AML-193 (cell line): Measurements from ENCODE around the gene PGD.
"Not testable (repeated sequence)": the region's sequence is repeated elsewhere in the genome, so short reads cannot be mapped to it uniquely, and the experiment has no call there.

Experiments
- DNase-seq, 2 experiments: peaks; one replicate each; lab custom pipeline; 2025; lab: John Stamatoyannopoulos, UW

The PGD gene

DNA sequence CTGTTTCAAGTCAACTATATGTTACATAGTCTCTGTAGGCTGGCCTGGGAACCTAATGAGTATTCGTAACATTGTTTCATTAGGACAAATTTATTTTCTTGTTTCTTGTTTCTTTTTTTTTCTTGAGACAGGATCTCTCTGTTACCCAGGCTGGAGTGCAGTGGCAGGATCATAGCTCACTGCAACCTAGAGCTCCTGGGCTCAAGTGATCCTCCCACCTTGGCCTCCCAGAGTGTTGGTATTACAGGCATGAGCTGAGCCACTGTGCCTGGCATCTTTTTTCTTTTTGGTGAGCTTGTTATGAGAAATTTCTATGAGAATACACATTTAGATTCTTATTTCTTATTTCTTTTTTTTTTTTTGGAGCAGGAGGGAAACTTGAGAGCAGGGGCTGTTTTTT, 38.2 kb downstream of the PGD start:
- no peak for DNase-seq

DNA sequence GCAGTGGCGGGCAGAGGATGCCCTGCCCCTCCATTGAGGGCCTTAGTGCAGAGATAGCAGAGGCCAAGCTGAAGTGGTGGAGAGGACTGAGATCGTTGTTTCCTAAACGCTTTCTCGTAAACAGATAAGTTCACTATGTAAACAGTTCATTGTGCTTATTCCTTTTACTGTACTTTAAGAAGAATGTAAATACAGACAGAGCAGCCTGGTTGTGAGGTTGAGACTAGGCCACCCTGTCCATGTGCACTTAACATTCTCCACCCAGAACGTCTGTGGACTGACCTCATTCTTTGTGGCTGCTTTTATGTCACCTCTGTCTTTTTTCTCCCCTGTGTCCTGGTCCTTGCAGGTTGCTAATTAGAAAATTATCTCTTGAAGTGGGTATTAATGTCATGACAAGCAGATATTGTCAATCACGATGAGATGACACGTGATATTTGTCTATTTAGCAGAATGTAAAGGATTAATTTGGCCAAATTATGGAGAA, 39.9 kb downstream of the PGD start:
- no peak for DNase-seq

DNA sequence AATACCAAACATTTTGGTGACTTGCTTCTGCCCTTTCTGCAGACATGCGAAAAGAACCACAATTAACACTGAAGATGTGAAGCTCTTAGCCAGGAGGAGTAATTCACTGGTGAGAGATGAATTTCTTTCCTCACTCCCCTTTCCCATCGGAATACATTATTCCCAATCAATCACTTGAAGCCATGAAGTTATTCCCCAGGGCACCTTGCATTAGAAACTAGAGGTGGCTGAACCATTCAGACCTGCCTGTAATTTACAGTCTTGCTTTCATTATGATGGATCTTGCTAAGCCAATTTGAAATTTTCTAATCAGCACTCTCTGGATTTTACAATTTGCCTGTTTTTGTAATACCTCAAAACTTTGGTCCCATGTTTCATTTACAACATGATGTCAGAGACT, 41.4 kb downstream of the PGD start:
- DNase-seq, result no peak

DNA sequence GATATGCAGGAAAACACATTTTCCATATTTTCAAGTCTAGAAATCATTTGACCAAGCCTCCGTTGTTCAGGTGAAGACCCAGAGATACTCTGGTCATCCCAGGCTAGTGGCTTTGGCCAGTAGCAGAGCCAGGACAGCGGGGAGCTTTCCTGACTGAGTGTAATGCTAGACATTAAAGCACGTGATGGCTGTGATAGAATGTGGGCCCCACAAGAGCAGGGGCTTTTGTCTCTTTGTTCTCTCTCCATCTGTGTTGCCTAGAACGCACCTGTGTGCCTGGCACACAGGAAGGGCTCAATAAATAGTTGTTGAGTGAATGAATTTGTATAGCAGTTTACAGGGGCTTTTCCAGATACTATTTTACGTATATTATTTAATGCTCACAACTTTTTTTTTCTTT, 41.9 kb downstream of the PGD start:
- no peak for DNase-seq

DNA sequence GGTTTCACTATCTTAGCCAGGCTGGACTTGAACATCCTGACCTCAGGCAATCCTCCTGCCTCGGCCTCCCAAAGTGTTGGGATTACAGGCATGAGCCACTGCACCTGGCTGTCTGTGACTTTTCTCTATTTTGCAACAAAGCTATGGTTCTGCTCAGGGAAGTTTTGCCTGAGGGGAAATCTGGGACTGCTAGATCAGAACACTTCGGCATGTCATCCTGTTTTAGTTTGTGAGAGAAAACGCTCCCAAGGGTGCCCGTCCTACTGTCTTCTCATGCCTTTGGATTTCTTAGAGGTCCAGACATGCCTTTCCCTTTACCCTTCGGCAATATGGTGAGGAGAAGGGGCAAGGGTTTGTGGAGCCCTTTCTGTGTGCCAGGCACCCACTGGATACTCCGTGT, 45.4 kb downstream of the PGD start:
- no peak for DNase-seq

DNA sequence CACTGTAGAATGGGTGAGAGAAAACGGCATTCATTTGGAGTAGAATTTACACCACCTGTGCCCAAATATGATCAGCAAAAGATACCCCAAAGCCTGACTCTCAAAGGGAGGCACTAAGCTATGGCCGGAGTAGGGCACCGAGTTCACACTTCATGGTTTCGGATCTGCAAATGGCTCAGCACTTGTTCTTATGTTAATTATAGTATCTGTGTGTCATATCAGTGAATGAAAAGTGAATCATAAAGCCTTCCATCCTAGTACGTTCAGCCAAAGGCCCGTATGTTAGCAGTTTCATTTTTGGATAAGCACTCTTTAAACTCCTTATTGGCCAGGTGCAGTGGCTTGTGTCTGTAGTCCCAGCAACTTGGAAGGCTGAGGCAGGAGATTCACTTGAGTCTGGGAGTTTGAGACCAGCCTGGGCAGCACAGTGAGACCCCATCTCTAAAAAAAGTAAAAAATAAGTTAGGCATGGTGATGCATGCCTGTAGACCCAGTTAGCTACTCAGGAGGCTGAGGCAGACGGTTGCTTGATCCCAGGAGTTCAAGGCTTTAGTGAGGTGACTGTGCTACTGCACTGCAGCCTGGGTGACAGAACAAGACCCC, 46.0 kb downstream of the PGD start:
- DNase-seq, result no peak

DNA sequence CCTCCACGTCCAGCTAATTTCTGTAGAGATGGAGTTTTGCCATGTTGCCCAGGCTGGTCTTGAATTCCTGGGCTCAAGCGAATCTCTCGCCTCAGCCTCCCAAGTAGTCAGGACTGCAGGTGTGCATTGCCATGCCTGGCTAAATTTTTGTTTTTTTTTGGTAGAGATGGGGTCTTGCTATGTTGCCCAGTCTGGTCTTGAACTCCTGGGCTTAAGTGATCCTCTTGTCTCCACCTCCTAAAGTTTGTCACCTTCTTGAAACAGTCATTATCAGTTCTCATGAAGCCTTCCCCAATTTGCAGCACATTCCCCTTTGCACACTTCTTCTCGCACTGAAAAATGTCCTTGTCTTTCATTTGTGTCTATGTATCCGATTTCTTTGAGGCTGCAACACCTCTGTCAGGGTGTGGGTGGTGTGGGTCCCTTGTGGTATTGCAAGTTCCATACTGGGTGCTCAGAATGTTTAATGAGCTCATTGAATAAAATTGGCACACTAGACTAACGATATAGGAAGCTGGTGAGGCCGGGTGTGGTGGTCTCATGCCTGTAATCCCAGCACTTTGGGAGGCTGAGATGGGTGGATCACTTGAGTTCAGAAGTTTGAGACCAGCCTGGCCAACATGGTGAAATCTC, 48.0 kb downstream of the PGD start:
- no peak for DNase-seq

DNA sequence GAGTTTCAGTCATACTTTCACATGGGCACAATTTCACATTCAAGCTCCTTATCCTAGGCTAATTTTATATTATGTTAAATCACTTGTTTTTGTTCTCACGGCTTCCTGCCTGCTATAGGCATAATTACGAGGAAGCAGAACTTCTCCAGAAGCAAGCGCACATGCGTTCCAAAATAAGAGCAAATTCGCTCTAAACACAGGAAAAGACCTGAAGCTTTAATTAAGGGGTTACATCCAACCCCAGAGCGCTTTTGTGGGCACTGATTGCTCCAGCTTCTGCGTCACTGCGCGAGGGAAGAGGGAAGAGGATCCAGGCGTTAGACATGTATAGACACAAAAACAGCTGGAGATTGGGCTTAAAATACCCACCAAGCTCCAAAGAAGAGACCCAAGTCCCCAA, 50.9 kb downstream of the PGD start, which contains the start of gene CORT:
TSS of gene CORT (plus strand) at position 281 of the 400 bp plus-strand sequence. CDS start 193 bp downstream, outside the sequence.
- DNase-seq, result no peak

DNA sequence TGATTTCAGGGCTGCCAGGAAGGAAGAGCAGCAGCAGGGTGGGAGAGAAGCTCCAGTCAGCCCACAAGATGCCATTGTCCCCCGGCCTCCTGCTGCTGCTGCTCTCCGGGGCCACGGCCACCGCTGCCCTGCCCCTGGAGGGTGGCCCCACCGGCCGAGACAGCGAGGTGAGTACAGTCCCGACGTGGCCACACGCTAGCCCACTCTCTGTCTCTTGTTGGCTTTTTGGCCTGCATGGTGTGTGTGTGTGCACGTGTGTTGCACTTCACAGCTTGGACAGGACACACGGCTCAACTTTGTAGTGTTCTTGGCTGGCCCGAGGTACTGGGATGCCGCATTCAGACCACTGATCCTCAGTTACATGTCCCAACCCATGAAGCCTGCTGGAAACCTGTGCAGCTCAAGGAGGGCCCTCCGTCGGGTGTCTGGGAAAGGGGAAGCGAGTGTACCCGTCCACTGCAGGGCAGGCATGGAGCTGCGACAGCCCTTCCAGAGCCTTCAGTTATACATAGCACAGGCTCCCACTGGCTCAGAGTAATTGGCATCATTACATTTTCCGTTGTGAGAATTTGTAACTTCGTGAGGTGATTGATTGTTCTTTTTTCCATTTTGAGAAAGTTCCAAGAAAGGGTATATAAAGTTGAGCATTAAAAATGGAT, 51.4 kb downstream of the PGD start:
- no peak for DNase-seq

DNA sequence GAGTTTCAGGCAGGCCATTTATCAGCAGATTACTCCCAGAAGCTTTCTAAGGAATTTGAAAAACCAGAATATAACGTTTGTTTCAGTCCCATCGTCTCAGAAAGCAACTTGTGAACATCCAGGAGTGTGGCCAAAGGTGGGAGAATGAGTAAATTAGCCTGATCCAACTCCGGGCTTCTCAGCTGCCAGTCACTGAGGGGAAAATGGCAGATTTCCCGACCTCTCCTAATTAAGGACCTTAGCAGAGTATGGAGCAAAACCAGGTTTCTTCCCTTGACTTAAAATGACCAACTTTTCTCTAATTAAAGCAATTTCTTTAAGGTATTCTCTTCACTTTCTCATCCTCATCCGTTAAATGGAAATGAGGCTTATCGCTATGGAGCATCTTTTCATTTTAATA, 52.0 kb downstream of the PGD start:
- no peak for DNase-seq

DNA sequence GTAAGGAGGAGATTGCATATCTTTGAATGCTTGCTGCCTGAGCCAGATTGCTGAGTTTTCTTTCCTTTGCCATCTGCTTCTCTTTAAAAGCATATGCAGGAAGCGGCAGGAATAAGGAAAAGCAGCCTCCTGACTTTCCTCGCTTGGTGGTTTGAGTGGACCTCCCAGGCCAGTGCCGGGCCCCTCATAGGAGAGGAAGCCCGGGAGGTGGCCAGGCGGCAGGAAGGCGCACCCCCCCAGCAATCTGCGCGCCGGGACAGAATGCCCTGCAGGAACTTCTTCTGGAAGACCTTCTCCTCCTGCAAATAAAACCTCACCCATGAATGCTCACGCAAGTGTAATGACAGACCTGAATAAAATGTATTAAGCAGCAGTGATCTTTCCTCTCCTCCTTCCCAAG, 52.4 kb downstream of the PGD start:
- no peak for DNase-seq

DNA sequence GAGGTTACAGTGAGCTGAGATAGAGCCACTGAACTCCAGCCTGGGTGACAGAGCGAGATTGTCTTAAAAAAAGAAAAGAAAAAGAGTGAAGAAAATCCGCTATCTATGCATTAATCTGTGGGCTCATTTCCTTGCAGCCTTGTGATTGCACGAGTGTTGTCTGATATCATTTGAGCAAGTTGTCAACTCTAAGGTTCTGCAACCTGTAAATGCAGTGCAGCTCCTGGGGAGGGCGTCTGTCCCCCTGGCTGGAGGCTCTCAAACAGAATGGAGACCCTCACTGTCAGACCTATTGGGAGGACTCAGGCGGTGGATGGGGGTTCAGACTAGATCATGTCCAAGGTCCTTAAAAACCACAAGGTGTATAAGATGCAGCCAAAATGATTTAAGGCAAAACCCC, 57.2 kb downstream of the PGD start:
- DNase-seq, result no peak

DNA sequence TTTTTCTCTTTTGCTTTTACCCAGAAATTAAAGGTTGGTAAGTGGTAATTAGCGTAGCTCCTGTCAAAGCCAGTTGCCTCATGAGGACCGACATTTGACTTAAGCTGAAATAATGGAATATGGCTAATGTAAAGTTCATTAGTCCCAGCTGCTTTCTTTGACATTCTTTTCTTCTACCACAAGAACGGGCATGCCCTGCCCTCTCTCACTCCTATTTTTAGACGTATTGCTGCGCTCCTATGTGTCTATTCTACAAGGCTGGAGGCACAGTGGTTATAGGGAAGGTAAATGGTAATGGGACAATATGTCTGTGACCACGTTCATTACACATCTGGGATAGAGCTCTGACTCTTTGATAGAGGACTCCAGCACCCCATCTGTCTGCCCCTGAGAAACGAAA, 57.8 kb downstream of the PGD start:
- DNase-seq, result no peak

DNA sequence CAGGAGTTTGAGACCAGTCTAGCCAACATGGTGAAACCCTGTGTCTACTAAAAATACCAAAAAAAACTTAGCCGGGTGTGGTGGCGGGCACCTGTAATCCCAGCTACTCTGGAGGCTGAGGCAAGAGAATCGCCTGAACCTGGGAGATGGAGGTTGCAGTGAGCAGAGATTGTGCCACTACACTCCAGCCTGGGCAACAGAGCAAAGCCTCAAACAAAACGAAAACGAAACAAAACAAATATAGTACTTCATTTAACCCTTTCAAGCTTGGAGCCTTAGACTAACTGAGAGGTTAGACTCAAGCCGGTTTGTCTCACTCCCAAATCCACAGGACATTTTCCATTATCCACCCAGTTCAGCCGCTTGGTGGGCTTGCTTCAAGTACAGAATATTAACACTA, 58.6 kb downstream of the PGD start:
- not testable (repeated sequence) for DNase-seq

DNA sequence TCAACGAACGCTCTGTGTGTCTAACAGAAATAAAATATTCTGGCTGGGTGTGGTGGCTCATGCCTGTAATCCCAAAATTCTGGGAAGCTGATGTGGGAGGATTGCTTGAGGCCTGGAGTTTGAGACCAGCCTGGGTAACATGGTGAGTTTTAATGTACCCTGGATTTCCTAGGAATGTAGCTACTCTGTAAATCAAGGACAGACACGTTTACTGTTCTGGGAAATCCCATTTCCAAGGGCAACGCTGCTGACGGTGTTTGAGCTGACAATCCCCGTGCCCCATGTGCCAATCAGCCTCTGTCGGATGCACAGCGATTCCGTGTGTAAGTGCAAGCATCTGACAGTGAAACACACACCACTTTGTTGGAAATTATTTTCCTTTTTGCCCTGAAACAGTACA, 59.0 kb downstream of the PGD start:
- DNase-seq, result no peak

DNA sequence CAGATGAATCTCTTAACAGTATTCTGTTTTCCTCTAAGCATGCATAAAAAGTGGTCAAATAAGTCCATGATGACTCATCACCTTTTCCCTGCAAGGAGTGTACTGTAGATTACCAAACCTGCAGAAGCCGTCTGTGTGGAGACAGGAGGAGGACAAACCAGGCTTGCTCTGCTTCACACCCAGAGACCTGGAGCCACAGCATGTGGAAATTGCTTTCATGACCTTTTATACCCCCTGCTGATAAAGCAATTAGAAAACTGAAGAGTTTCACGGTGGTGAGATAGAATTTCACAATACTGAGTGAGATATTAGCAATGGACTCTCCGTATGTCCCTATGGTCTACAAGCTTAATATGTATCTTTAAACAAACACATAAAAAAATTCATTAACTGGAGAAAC, 60.3 kb downstream of the PGD start:
- no peak for DNase-seq

DNA sequence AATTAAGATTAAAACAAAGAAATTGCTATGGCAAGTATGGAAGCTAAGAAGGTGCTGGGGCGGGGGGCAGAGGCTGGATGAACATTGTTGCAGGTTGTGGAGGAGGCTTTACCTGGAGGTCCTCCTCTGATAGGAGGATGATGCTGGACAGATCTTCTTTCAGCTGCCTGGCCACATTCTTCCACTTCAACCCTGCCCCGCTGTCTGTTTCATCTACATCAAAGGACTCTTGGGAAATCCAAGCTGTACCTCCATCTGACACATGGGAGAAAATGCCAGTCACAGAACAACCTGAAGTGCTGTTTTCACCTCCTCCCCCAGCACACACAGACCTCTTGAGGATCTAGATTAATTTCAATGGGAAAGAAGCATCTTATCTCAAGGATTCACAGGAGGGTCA, 68.2 kb downstream of the PGD start:
- DNase-seq, result no peak

DNA sequence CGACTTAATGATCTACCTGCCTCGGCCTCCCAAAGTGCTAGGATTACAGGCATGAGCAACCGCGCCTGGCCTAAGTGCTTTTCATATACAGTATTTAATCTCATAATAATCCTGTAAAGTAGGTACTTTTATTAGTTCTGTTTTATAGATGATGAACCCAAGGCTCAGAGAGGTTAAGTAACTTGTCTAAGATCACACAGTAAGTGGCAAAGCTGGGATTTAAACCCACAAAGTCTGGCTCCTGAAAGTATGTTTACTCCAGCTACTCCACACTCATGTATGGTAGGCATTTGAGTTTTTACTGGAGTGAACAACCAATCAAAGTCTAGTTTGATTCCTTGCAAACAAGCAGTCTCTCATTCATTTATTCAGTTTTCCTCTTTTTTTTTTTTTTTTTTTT, 71.2 kb downstream of the PGD start:
- no peak for DNase-seq
